COR-L47 (cell line): Measurements from ENCODE around the gene HMGXB4.
A peak's percentile ranks its signal among the peaks of the same experiment; 100 is the strongest.

Source experiments
- DNase-seq: peaks from one replicate; lab custom pipeline; 2025; lab: John Stamatoyannopoulos, UW

HMGXB4 gene

GRCh38 chr22:35311551-35311999, 54.3 kb downstream of the HMGXB4 start:
- no peak for DNase-seq

GRCh38 chr22:35312198-35313059, 55.1 kb downstream of the HMGXB4 start:
- peak; percentile 23 for DNase-seq

- DNase-seq: peak; percentile 19
Observed at GRCh38 chr22:35313311-35314121, 56.2 kb downstream of the HMGXB4 start.

DNA sequence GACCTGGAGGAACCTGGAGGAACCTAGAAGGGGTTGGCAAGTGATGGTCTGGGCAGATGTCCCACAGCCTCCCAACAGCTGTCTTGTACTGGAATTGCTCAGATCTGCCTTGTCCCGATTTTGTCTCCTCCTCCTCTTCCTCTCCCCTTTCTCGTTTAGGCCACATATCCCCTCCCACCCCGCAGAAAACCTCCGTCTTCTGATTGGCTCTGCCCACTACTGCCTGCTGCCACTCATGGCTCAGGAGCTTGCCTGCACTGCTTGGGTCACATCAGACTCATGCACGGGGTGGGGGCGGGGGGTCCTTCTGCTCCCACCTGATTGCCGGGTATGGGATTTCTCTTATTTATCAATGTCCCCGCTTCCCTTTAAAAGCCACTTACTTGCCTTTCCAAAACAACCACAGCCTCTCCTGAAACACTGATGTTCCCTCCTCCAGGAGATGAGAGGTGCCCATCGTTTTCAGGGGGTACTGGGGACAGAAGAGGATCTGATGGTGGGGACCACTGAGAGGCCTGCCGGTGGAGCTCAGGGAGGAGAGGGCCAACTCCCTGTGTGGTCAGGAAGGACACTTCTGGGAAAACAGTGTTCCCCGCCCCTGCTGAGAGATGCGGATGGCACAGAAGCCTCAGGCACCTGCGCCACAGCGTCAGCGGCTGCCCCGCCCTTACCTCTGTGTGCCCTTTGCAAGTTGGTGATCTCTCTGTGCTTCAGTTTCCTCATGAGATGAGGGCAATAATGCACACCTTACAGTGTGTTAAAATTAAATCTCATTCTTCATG, 57.1 kb downstream of the HMGXB4 start:
- DNase-seq: peak; percentile 43

DNA sequence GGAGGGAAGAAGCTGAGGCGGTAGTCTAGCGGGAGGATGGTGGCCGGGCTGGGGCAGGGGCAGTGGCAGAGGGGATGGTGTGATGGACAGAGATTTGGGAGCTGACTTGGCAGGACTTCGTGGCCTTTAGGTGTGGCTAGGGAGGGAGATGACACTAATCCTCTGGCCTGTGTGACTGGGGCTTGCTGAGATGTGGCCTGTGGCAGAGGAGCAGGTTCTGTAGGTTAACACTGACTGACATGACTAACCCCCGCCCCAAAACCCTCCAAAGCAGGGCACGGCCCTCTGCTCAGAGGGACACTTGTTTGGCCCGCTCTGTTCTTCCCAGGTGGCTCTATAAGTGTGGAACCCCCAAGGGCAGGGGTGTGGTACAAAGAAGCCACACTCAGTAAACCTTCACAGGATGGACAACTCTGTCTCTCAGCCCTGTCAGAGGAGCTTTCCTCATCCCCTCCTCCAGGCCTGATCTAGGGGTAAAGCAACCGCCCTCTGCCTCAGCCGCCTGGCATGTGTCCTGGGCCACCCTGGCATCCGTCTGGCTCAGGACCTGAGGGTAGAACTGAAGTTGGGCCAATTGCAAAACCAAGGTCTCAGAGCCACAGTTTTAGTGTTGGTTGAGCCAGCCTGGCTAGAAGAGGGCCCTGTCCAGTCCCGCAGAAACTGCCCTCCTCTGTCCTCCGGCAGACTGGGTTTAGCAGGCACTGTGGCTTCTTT, 58.0 kb downstream of the HMGXB4 start:
- DNase-seq: no peak

DNA sequence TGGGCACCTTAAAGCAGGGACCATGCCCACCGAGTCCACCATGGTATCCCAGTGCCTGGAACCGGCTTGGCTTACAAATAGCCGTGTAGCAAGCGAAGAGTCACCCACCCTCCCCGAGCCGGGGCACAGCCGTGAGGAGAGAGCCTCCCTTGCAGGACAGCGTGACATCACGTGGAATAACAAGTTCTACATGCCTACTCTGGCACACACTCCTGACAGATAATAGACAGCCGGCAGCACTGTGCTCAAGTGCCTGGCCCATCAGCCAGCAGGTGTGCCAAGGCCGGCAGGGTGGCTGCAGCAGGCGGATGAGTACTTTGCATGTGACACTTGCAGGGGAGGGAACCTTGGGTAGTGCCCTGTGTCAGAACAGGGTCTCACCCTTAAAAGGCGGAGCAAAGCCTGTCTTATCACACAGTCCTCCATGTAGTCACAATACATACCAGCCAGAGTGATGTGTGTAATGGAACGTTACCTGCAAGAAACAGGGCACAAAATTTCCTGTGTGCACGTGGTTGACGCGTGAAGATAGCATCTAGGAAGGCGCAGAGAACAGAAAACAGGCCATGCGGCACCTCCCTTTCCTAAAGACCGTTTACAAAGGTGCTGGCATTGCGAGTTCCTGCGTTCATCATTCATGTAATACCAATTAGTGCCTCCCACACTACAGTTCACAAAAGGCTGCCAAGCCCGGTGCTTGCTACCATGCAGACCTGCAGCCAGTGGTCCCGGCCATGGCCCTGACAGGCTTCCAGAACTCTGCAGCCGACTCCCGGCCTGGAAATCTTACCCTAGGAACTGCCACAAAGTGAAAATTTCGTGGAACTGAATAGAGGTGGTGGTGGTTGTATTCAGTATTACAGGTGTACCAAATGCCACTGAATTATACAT, 58.8 kb downstream of the HMGXB4 start:
- DNase-seq: peak; percentile 45

GRCh38 chr22:35316751-35317150, 59.5 kb downstream of the HMGXB4 start:
- DNase-seq: no peak

DNA sequence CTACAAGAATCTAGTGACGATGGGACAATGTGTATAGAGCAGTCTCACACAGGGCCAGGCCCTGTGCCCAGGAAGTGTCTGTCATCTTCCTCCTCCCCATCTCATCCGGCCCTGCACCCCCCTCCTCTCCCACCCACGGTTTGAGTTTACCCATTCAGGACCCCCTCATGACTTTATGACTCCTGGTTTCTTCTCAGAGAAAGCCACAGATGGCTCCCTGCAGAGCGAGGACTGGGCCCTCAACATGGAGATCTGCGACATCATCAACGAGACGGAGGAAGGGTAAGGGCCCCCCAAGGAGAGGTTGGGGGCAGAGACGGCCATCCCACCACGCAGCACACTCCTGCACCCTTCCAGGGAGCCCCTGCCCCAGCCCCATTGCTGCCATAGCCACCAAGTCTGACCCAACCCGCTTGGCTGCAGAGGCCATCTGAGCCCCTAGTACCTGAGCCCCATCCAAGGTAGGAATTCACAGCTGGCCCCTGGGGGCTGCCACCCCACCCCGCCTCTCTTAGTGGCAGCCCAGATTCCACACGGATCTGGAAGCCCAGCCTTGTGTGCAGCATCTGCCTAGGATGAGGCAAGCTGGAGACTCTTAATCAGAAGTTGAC, 60.5 kb downstream of the HMGXB4 start:
- DNase-seq: no peak

DNA sequence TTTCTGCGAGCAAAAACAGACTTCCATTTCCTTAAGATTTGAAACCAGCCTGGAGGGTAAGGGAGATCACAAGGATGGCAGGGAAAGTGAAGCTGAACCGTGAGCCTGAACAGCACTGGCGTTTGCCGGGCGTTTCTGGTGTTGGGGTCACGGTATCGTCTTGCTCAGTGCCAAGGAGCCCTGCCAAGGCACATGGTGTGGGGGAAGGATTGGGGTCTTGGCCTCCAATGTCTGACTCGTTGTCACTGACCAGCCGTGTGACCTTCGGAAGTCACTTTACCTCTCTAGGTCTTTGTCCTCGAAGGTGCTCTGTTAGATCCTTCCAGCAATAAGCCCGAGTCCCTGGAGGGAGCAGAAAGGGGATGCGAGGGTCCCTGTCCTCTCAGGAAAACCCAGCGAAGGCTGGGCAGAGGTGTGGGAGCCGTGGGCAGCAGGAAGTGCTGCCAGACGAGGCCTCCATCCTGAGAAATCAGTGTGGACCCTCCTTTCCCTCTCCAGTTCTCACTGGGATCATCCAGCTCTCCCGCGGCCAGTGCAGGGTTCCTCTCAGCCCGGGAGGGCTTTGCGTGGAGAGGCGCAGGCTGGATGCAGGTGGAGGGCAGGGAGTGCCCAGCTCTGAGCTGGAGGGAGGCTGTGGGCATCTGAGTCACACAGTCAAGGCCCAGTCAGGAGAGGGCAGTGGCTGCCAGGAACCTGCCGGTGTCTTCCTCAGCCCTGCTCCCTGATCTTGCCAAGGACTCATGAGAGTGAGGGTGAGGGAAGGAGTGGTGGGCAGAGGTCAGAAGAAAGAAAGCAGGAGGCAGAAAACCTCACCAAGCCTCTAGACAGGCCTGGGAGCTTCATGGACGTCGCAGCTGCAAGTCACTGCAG, 61.3 kb downstream of the HMGXB4 start:
- no peak for DNase-seq

- DNase-seq: no peak
Observed at GRCh38 chr22:35319244-35319985, 62.1 kb downstream of the HMGXB4 start.

DNA sequence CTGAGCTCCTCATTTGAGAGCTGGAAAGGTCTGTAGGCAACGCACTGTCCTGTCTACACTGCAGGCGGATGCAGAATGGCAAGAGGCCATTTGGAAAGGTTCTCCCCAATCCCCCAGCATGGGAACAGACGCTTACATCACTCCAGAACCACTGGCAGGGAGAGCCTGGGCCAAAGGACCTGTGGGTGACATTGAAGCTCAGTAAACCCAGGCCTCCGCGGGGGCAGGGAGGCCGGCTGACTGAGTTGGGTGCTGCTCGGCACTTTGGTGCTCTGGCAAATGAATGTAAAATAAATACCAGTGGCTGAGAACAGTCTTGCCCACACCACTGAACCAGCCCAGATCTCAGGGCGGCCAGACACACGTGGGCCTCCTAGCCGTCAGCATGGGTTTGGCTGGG, 64.8 kb downstream of the HMGXB4 start:
- no peak for DNase-seq

- no peak for DNase-seq
Observed at GRCh38 chr22:35322893-35323292, 65.6 kb downstream of the HMGXB4 start.

DNA sequence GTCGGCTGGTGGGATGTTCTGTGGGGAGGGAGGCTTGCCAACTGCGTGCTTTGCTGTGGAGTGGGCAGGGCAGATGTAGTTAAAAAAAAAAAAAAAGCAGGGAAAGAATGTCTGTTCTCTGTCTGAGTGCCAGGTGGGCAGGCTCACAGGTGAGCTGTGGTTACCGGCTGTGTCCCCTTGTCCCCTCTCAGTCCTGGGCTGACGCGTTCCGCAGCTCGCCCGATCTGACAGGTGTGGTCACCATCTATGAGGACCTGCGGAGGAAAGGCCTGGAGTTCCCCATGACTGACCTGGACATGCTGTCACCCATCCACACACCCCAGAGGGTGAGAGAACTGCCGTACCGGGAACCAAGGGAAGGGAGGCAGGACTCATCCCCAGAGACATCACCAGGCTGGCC, 66.0 kb downstream of the HMGXB4 start:
- DNase-seq: no peak

DNA sequence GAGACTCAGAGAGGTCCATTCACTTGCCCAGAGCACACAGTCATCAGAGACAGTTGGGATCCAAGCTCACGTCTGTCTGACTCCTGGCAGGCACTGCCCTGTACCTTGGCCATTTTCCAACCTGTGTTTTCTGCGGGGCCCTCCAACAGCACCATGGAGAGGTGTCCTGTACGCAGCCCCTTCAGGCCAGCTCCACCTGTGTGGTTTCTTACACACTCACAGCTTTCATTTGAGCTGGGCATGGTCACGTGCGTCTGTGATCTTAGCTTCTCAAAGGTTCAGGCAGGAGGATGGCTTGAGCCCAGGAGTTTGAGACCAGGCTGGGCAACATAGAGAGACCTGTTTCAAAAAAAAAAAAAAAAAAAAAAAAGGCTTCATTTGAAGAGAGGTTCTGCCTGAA, 66.8 kb downstream of the HMGXB4 start:
- DNase-seq: no peak

GRCh38 chr22:35324762-35325161, 67.5 kb downstream of the HMGXB4 start:
- no peak for DNase-seq

DNA sequence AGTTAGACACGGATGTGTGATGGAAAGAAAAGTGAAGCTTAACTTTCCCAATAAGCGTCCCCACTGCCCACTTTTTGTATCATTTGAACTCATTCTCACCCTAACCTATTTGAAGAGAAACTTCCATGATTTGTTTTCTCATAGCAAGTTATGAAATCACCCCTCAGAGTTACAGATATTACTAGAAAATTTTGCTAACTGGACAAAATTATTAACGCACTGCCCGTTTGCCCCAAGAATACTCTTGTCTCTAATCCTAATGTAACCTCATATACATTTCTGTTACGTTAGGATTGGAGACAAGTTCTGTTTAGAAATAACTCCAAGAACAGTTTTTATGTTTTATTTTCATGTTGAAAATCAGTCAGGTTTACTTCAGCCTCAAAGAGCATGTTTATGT, 67.9 kb downstream of the HMGXB4 start:
- no peak for DNase-seq

DNA sequence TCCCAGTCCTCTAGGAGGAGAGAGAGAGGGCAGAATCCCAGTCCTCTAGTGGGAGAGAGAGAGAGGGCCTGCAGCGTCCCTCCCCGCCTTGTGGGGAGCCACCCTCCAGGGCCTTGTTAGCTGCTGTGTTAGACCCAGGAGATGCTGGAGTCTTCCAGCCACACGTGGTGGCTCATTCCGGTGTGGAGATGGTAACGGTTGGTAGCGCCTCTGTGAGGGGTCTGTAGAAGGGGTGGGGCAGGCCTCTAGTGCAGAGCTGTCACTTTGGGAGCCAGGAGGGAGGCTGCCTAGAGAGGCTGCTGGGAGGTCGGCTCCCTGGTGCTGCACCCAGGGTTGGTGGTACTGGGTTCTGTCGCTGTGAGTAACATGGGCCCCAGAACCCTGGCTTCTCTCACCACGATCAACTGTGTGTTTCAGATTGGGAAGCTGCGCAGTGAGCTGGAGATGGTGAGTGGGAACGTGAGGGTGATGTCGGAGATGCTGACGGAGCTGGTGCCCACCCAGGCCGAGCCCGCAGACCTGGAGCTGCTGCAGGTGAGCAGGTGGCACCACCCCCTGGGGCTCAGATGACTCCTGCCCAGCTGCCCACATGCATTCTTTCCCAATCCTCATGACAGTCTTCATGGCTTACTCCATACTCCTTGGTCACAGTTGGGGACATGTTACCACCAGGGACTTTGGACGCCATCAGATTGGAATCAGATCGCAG, 69.7 kb downstream of the HMGXB4 start:
- DNase-seq: no peak
